Suprapubic skin (tissue), 4 donors: Measurements from ENCODE around the gene TAPBP.

Experiments
- CTCF ChIP-seq, 2 donors: fragments of 200-600 bp in 1 of 2; fragments of 450-650 bp in 1 of 2; sonication (generic) in 1 of 2; IDR thresholded peaks; one replicate each; pipeline ENCODE4 v1.5.1; 2016 to 2019; ENCODE audit warnings: antibody characterized with exemption in 2 of 2, mild to moderate bottlenecking in 1 of 2, moderate library complexity in 1 of 2
- EP300 ChIP-seq: sonication (generic); formaldehyde crosslinking; IDR thresholded peaks from one replicate; pipeline ENCODE4 v1.6.1; 2017; ENCODE audit warnings: antibody characterized with exemption
- POLR2A ChIP-seq, 2 donors: fragments of 450-650 bp; IDR thresholded peaks; one replicate each; pipeline ENCODE4 v1.6.1; 2017; ENCODE audit warnings: antibody characterized with exemption in 2 of 2, mild to moderate bottlenecking in 2 of 2, moderate library complexity in 2 of 2
- POLR2AphosphoS5 ChIP-seq, 3 donors: sonication (generic); formaldehyde crosslinking; IDR thresholded peaks; one replicate each; pipeline ENCODE4 v1.6.1; 2017; ENCODE audit warnings: antibody characterized with exemption in 3 of 3

DNA sequence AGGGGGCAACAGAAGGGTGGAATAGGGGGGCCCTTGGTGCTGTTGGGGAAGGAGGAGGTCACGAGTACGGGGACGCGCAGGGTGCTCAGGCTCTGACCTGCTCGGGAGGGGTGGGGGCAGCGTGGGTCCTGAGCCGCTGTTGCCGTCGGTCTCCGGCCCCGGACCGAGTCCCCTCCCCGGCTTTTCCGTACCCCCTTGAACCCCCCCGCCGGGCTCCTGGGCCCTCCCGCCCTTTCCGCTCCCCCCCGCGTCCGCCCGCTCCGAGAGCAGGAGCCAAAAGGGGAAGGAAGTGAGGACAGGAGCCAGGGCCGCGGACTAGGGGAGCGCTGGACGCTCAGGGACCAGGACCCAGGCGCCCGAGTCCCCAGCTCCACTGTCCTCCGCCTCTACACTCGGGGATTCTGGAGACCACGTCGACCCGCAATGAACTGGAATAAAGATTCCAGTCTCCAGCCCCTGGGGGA, 15.1 kb downstream of the TAPBP start, which contains the start of gene RGL2:
- TF ChIP-seq CTCF (IDR thresholded peaks at IDR 0.05) (no peak), EP300 (no peak), POLR2AphosphoS5 (IDR thresholded peaks at IDR 0.05) (no peak), POLR2A (IDR thresholded peaks at IDR 0.05) (no peak)
